Measurements from ENCODE around the gene ATP11B. TPM values are rescaled to one million over a fixed set of nuclear protein-coding genes. Genes with fewer than 3 reads are reported as not detected.

The ATP11B gene
- polyA plus RNA-seq, 2 donors = 25.7 to 32.9 TPM

- no peaks in the 10 kb centered on the region for H3K4me1 ChIP-seq (ENCODE audit: control insufficient read depth in 2 of 2, insufficient read depth in 2 of 2, low read length in 1 of 2)
- H3K9me3 ChIP-seq (ENCODE audit: control insufficient read depth in 2 of 2, insufficient read depth in 1 of 2, low read depth in 1 of 2, low read length in 1 of 2) = no peaks in the 10 kb centered on the region
- H3K27ac ChIP-seq (ENCODE audit: low read depth in 2 of 2, low read length in 1 of 2) = no peak overlapping the region
- no peaks in the 10 kb centered on the region for H3K36me3 ChIP-seq (ENCODE audit: control insufficient read depth in 2 of 2, insufficient read depth in 2 of 2, low read length in 1 of 2)
- H3K4me3 ChIP-seq (ENCODE audit: low read depth in 1 of 2, low read length in 2 of 2) = no peak overlapping the region
- no peaks in the 10 kb centered on the region for H3K27me3 ChIP-seq (ENCODE audit: control insufficient read depth in 1 of 2, insufficient read depth in 2 of 2, low read length in 2 of 2)
- WGBS, 2 donors = 82 to 85% methylated on average over 1 of the region's 1 CpG
Measured at GRCh38 chr3:182807061-182807460, 13.8 kb downstream of the ATP11B start.

GRCh38 chr3:182808041-182808770, 14.9 kb downstream of the ATP11B start:
- Histone ChIP-seq H3K36me3 (ENCODE audit: control insufficient read depth in 2 of 2, insufficient read depth in 2 of 2, low read length in 1 of 2) (no peaks in the 10 kb centered on the region), H3K9me3 (ENCODE audit: control insufficient read depth in 2 of 2, insufficient read depth in 1 of 2, low read depth in 1 of 2, low read length in 1 of 2) (no peaks in the 10 kb centered on the region), H3K27me3 (ENCODE audit: control insufficient read depth in 1 of 2, insufficient read depth in 2 of 2, low read length in 2 of 2) (no peaks in the 10 kb centered on the region), H3K4me1 (ENCODE audit: control insufficient read depth in 2 of 2, insufficient read depth in 2 of 2, low read length in 1 of 2) (no peaks in the 10 kb centered on the region), H3K27ac (ENCODE audit: low read depth in 2 of 2, low read length in 1 of 2) (no peak overlapping the region), H3K4me3 (ENCODE audit: low read depth in 1 of 2, low read length in 2 of 2) (no peak overlapping the region)
- 73 to 78% methylated on average over 3 of the region's 3 CpGs for WGBS, 2 donors

- Histone ChIP-seq H3K4me1 (ENCODE audit: control insufficient read depth in 2 of 2, insufficient read depth in 2 of 2, low read length in 1 of 2) (no peaks in the 10 kb centered on the region), H3K9me3 (ENCODE audit: control insufficient read depth in 2 of 2, insufficient read depth in 1 of 2, low read depth in 1 of 2, low read length in 1 of 2) (no peaks in the 10 kb centered on the region), H3K27ac (ENCODE audit: low read depth in 2 of 2, low read length in 1 of 2) (no peak overlapping the region), H3K4me3 (ENCODE audit: low read depth in 1 of 2, low read length in 2 of 2) (no peak overlapping the region), H3K27me3 (ENCODE audit: control insufficient read depth in 1 of 2, insufficient read depth in 2 of 2, low read length in 2 of 2) (no peaks in the 10 kb centered on the region), H3K36me3 (ENCODE audit: control insufficient read depth in 2 of 2, insufficient read depth in 2 of 2, low read length in 1 of 2) (no peaks in the 10 kb centered on the region)
- 96 to 98% methylated on average over 3 of the region's 3 CpGs for WGBS, 2 donors
Measured at GRCh38 chr3:182809531-182809930, 16.2 kb downstream of the ATP11B start.

GRCh38 chr3:182810574-182811268, 17.4 kb downstream of the ATP11B start:
- Histone ChIP-seq H3K36me3 (ENCODE audit: control insufficient read depth in 2 of 2, insufficient read depth in 2 of 2, low read length in 1 of 2) (no peaks in the 10 kb centered on the region), H3K27me3 (ENCODE audit: control insufficient read depth in 1 of 2, insufficient read depth in 2 of 2, low read length in 2 of 2) (no peaks in the 10 kb centered on the region), H3K27ac (ENCODE audit: low read depth in 2 of 2, low read length in 1 of 2) (no peak overlapping the region), H3K4me3 (ENCODE audit: low read depth in 1 of 2, low read length in 2 of 2) (no peak overlapping the region), H3K9me3 (ENCODE audit: control insufficient read depth in 2 of 2, insufficient read depth in 1 of 2, low read depth in 1 of 2, low read length in 1 of 2) (no peaks in the 10 kb centered on the region), H3K4me1 (ENCODE audit: control insufficient read depth in 2 of 2, insufficient read depth in 2 of 2, low read length in 1 of 2) (no peaks in the 10 kb centered on the region)
- WGBS, 2 donors = 82 to 89% methylated on average over 3 of the region's 3 CpGs

GRCh38 chr3:182811269-182811596, 17.9 kb downstream of the ATP11B start:
- H3K4me3 ChIP-seq (ENCODE audit: low read depth in 1 of 2, low read length in 2 of 2) = no peak overlapping the region
- H3K4me1 ChIP-seq (ENCODE audit: control insufficient read depth in 2 of 2, insufficient read depth in 2 of 2, low read length in 1 of 2) = no peaks in the 10 kb centered on the region
- no peak overlapping the region for H3K27ac ChIP-seq (ENCODE audit: low read depth in 2 of 2, low read length in 1 of 2)
- H3K27me3 ChIP-seq (ENCODE audit: control insufficient read depth in 1 of 2, insufficient read depth in 2 of 2, low read length in 2 of 2) = no peaks in the 10 kb centered on the region
- 85 to 89% methylated on average over 1 of the region's 1 CpG for WGBS, 2 donors
- H3K9me3 ChIP-seq (ENCODE audit: control insufficient read depth in 2 of 2, insufficient read depth in 1 of 2, low read depth in 1 of 2, low read length in 1 of 2) = no peaks in the 10 kb centered on the region
- no peaks in the 10 kb centered on the region for H3K36me3 ChIP-seq (ENCODE audit: control insufficient read depth in 2 of 2, insufficient read depth in 2 of 2, low read length in 1 of 2)

GRCh38 chr3:182812123-182812522, 18.8 kb downstream of the ATP11B start:
- Histone ChIP-seq H3K4me3 (ENCODE audit: low read depth in 1 of 2, low read length in 2 of 2) (no peak overlapping the region), H3K36me3 (ENCODE audit: control insufficient read depth in 2 of 2, insufficient read depth in 2 of 2, low read length in 1 of 2) (no peaks in the 10 kb centered on the region), H3K27ac (ENCODE audit: low read depth in 2 of 2, low read length in 1 of 2) (no peak overlapping the region), H3K27me3 (ENCODE audit: control insufficient read depth in 1 of 2, insufficient read depth in 2 of 2, low read length in 2 of 2) (no peaks in the 10 kb centered on the region), H3K9me3 (ENCODE audit: control insufficient read depth in 2 of 2, insufficient read depth in 1 of 2, low read depth in 1 of 2, low read length in 1 of 2) (no peaks in the 10 kb centered on the region), H3K4me1 (ENCODE audit: control insufficient read depth in 2 of 2, insufficient read depth in 2 of 2, low read length in 1 of 2) (no peaks in the 10 kb centered on the region)
- WGBS, 2 donors = 50 to 66% methylated on average over 1 of the region's 1 CpG

- Histone ChIP-seq H3K9me3 (ENCODE audit: control insufficient read depth in 2 of 2, insufficient read depth in 1 of 2, low read depth in 1 of 2, low read length in 1 of 2) (no peaks in the 10 kb centered on the region), H3K4me1 (ENCODE audit: control insufficient read depth in 2 of 2, insufficient read depth in 2 of 2, low read length in 1 of 2) (no peaks in the 10 kb centered on the region), H3K36me3 (ENCODE audit: control insufficient read depth in 2 of 2, insufficient read depth in 2 of 2, low read length in 1 of 2) (no peaks in the 10 kb centered on the region), H3K4me3 (ENCODE audit: low read depth in 1 of 2, low read length in 2 of 2) (no peak overlapping the region), H3K27me3 (ENCODE audit: control insufficient read depth in 1 of 2, insufficient read depth in 2 of 2, low read length in 2 of 2) (no peaks in the 10 kb centered on the region), H3K27ac (ENCODE audit: low read depth in 2 of 2, low read length in 1 of 2) (no peak overlapping the region)
- 89% methylated on average over 4 of the region's 4 CpGs for WGBS, 2 donors
Measured at GRCh38 chr3:182814419-182815062, 21.2 kb downstream of the ATP11B start.

- Histone ChIP-seq H3K27ac (ENCODE audit: low read depth in 2 of 2, low read length in 1 of 2) (no peak overlapping the region), H3K4me1 (ENCODE audit: control insufficient read depth in 2 of 2, insufficient read depth in 2 of 2, low read length in 1 of 2) (no peaks in the 10 kb centered on the region), H3K9me3 (ENCODE audit: control insufficient read depth in 2 of 2, insufficient read depth in 1 of 2, low read depth in 1 of 2, low read length in 1 of 2) (no peaks in the 10 kb centered on the region), H3K27me3 (ENCODE audit: control insufficient read depth in 1 of 2, insufficient read depth in 2 of 2, low read length in 2 of 2) (no peaks in the 10 kb centered on the region), H3K4me3 (ENCODE audit: low read depth in 1 of 2, low read length in 2 of 2) (no peak overlapping the region), H3K36me3 (ENCODE audit: control insufficient read depth in 2 of 2, insufficient read depth in 2 of 2, low read length in 1 of 2) (no peaks in the 10 kb centered on the region)
- 24 to 41% methylated on average over 1 of the region's 1 CpG for WGBS, 2 donors
Measured at GRCh38 chr3:182816181-182816580, 22.9 kb downstream of the ATP11B start.

GRCh38 chr3:182818296-182818978, 25.1 kb downstream of the ATP11B start:
- Histone ChIP-seq H3K4me3 (ENCODE audit: low read depth in 1 of 2, low read length in 2 of 2) (no peak overlapping the region), H3K36me3 (ENCODE audit: control insufficient read depth in 2 of 2, insufficient read depth in 2 of 2, low read length in 1 of 2) (no peaks in the 10 kb centered on the region), H3K27ac (ENCODE audit: low read depth in 2 of 2, low read length in 1 of 2) (no peak overlapping the region), H3K27me3 (ENCODE audit: control insufficient read depth in 1 of 2, insufficient read depth in 2 of 2, low read length in 2 of 2) (no peaks in the 10 kb centered on the region), H3K9me3 (ENCODE audit: control insufficient read depth in 2 of 2, insufficient read depth in 1 of 2, low read depth in 1 of 2, low read length in 1 of 2) (no peaks in the 10 kb centered on the region), H3K4me1 (ENCODE audit: control insufficient read depth in 2 of 2, insufficient read depth in 2 of 2, low read length in 1 of 2) (no peaks in the 10 kb centered on the region)
- WGBS, 2 donors = 79 to 80% methylated on average over 4 of the region's 4 CpGs

Data from esophagus (tissue), 2 donors.